K562 (cell line): ENCODE data around the gene GPX5. TPM values are rescaled to one million over a fixed set of nuclear protein-coding genes. Genes with fewer than 3 reads are reported as not detected.

Source experiments
- ELF1 ChIP-seq: fragments of 200-800 bp; sonication (Bioruptor generic); IDR thresholded peaks from 2 replicates; pipeline ENCODE4 v1.6.1; 2016; ENCODE audit warnings: missing genetic modification characterization, missing compliant biosample characterization
- HMG20B ChIP-seq: fragments of 250-450 bp; sonication (Bioruptor Pico); IDR thresholded peaks from 2 replicates; pipeline ENCODE4 v1.5.0; 2021; ENCODE audit warnings: mild to moderate bottlenecking
- NFRKB ChIP-seq: fragments of 450-650 bp; IDR thresholded peaks from 2 replicates; pipeline ENCODE4 v1.6.1; 2016; ENCODE audit warnings: low read depth
- SMAD1 ChIP-seq: fragments of 150-350 bp; IDR thresholded peaks from 2 replicates; pipeline ENCODE4 v1.6.1; 2014; ENCODE audit warnings: low read length, low read depth; ENCODE audit not compliant: partially characterized antibody
- THRAP3 ChIP-seq: fragments of 450-650 bp; IDR thresholded peaks from 2 replicates; pipeline ENCODE4 v1.6.1; 2016; ENCODE audit warnings: mild to moderate bottlenecking, inconsistent platforms, borderline replicate concordance
- polyA plus RNA-seq, 8 experiments: library from polyadenylated mRNA; depleted of rRNA in 4 of 8; stranded (reverse) in 5 of 8; unstranded in 3 of 8; fragments of >200 nt; fragmentation: Nextera tagmentation in 2 of 8; fragmentation: Illumina TruSeq in 1 of 8; extraction: Ambion mirVana in 2 of 8; extraction: Trizol in 1 of 8; gene quantifications; 2 replicates each; pipeline versions ENCODE4 v1.2.1 to v1.2.3, GENCODE V29; 2011 to 2014; ENCODE audit warnings: inconsistent platforms in 1 of 8, missing spikeins in 1 of 8
- total RNA-seq, 7 experiments: library from RNA; depleted of rRNA in 6 of 7; stranded (reverse); fragments of >200 nt in 6 of 7; fragmentation: Illumina TruSeq in 2 of 7; extraction: Trizol in 2 of 7; gene quantifications; 2 replicates each; pipeline versions ENCODE4 v1.2.1 to v1.2.3, GENCODE V29; 2011 to 2021; ENCODE audit warnings: low replicate concordance in 1 of 7
- TF ChIP-seq, protein P1 (sequence below): sonication (generic); formaldehyde crosslinking; IDR thresholded peaks from 2 replicates; pipeline ENCODE4 v1.8.0; 2022; ENCODE audit warnings: mild to moderate bottlenecking, missing genetic modification reagents, borderline replicate concordance
- TF ChIP-seq, protein P2 (sequence below): fragments of 450-650 bp; IDR thresholded peaks from 2 replicates; pipeline ENCODE4 v1.6.1; 2014; ENCODE audit warnings: low read depth, mild to moderate bottlenecking, moderate library complexity, borderline replicate concordance
- TF ChIP-seq, protein P3 (sequence below): IDR thresholded peaks from 2 replicates; pipeline ENCODE4 v1.6.1; 2016; ENCODE audit warnings: missing genetic modification characterization, missing compliant biosample characterization
- TF ChIP-seq, protein P4 (sequence below), 3 experiments: IDR thresholded peaks in 2 of 3; conservative IDR thresholded peaks in 1 of 3; 2 replicates each; pipeline ENCODE4 v1.5.1; 2011 to 2012; ENCODE audit warnings: low read length in 3 of 3, mild to moderate bottlenecking in 3 of 3, control low read depth in 2 of 3, improper control_type of control experiment in 1 of 3, inconsistent platforms in 1 of 3, low read depth in 1 of 3, mixed read lengths in 1 of 3, moderate library complexity in 1 of 3; ENCODE audit not compliant: insufficient read depth in 2 of 3

The GPX5 gene
- total and polyA plus RNA-seq, 9 of the 15 experiments (the other 6 are each of a cell fraction or from before 2014, with no cell fraction given): 0.07 to 0.18 (median 0.15) TPM; not detected in 6

DNA sequence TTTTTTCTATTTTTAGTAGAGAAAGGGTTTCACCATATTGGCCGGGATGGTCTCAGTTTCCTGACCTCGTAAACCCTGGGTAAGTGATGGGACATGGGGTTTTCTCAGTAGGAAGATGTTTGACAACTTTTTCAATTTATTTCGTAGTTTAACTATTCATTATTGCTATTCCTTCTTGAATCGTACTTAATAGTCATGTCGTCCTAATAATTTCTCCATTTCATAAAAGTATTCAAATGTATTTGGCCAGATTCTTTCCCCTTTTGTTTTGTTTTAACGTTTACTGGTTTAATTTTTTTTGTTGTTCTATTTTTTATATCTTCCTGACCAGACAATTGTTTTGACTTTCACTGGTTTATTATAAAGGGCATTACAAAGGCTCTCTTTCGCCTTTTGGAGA is 16.3 kb downstream of the GPX5 start (continued):
- TF ChIP-seq, protein P1, sequence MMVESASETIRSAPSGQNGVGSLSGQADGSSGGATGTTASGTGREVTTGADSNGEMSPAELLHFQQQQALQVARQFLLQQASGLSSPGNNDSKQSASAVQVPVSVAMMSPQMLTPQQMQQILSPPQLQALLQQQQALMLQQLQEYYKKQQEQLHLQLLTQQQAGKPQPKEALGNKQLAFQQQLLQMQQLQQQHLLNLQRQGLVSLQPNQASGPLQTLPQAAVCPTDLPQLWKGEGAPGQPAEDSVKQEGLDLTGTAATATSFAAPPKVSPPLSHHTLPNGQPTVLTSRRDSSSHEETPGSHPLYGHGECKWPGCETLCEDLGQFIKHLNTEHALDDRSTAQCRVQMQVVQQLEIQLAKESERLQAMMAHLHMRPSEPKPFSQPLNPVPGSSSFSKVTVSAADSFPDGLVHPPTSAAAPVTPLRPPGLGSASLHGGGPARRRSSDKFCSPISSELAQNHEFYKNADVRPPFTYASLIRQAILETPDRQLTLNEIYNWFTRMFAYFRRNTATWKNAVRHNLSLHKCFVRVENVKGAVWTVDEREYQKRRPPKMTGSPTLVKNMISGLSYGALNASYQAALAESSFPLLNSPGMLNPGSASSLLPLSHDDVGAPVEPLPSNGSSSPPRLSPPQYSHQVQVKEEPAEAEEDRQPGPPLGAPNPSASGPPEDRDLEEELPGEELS (CRISPR knock-in tag): no peak
- TF ChIP-seq SMAD1 (no peak), ELF1 (0 out of 2 replicates have a peak, but pooled peaks have one; percentile 31), THRAP3 (no peak), NFRKB (0 out of 2 replicates have a peak, but pooled peaks have one; percentile 26), HMG20B (CRISPR knock-in tag) (no peak)
- TF ChIP-seq, protein P2, sequence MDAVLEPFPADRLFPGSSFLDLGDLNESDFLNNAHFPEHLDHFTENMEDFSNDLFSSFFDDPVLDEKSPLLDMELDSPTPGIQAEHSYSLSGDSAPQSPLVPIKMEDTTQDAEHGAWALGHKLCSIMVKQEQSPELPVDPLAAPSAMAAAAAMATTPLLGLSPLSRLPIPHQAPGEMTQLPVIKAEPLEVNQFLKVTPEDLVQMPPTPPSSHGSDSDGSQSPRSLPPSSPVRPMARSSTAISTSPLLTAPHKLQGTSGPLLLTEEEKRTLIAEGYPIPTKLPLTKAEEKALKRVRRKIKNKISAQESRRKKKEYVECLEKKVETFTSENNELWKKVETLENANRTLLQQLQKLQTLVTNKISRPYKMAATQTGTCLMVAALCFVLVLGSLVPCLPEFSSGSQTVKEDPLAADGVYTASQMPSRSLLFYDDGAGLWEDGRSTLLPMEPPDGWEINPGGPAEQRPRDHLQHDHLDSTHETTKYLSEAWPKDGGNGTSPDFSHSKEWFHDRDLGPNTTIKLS: no peak
- TF ChIP-seq, protein P3, sequence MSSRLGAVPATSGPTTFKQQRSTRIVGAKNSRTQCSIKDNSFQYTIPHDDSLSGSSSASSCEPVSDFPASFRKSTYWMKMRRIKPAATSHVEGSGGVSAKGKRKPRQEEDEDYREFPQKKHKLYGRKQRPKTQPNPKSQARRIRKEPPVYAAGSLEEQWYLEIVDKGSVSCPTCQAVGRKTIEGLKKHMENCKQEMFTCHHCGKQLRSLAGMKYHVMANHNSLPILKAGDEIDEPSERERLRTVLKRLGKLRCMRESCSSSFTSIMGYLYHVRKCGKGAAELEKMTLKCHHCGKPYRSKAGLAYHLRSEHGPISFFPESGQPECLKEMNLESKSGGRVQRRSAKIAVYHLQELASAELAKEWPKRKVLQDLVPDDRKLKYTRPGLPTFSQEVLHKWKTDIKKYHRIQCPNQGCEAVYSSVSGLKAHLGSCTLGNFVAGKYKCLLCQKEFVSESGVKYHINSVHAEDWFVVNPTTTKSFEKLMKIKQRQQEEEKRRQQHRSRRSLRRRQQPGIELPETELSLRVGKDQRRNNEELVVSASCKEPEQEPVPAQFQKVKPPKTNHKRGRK: peak; percentile 96
- TF ChIP-seq, protein P4, sequence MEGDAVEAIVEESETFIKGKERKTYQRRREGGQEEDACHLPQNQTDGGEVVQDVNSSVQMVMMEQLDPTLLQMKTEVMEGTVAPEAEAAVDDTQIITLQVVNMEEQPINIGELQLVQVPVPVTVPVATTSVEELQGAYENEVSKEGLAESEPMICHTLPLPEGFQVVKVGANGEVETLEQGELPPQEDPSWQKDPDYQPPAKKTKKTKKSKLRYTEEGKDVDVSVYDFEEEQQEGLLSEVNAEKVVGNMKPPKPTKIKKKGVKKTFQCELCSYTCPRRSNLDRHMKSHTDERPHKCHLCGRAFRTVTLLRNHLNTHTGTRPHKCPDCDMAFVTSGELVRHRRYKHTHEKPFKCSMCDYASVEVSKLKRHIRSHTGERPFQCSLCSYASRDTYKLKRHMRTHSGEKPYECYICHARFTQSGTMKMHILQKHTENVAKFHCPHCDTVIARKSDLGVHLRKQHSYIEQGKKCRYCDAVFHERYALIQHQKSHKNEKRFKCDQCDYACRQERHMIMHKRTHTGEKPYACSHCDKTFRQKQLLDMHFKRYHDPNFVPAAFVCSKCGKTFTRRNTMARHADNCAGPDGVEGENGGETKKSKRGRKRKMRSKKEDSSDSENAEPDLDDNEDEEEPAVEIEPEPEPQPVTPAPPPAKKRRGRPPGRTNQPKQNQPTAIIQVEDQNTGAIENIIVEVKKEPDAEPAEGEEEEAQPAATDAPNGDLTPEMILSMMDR (IDR thresholded peaks at IDR 0.05 in 2 of 3, conservative IDR thresholded peaks at IDR 0.05 in 1 of 3; ENCODE audit: insufficient read depth in 2 of 3, low read depth in 1 of 3, low read length in 3 of 3): no peak
